Liver (tissue), 9 donors: Measurements from ENCODE around the gene PSMB11. TPM values are rescaled to one million over a fixed set of nuclear protein-coding genes. Genes with fewer than 3 reads are reported as not detected.
A peak's percentile ranks its signal among the peaks of the same experiment; 100 is the strongest.

Experiments used
- DNase-seq: peaks from one replicate; pipeline ENCODE4 v3.0.0-alpha.2; 2017; ENCODE audit warnings: low spot score
- H3K27ac ChIP-seq, 2 donors: one replicate each; pipeline ENCODE4 v1.7.0; 2013; ENCODE audit warnings: inconsistent platforms in 2 of 2, low read length in 2 of 2, control low read depth in 1 of 2, low read depth in 1 of 2, mild to moderate bottlenecking in 1 of 2
- H3K27me3 ChIP-seq, 4 donors: one replicate each; pipeline versions ENCODE4 v1.6.1 to v1.7.0; 2013; ENCODE audit warnings: low read length in 3 of 4, inconsistent platforms in 1 of 4, mild to moderate bottlenecking in 1 of 4, moderate library complexity in 1 of 4; ENCODE audit not compliant: control insufficient read depth in 4 of 4, insufficient read depth in 4 of 4
- H3K36me3 ChIP-seq, 4 donors: one replicate each; pipeline versions ENCODE4 v1.6.1 to v1.7.0; 2013; ENCODE audit warnings: low read length in 3 of 4, mild to moderate bottlenecking in 3 of 4, low read depth in 1 of 4, moderate library complexity in 1 of 4; ENCODE audit not compliant: control insufficient read depth in 4 of 4, insufficient read depth in 3 of 4
- H3K4me1 ChIP-seq, 4 donors: one replicate each; pipeline versions ENCODE4 v1.6.1 to v1.7.0; 2013; ENCODE audit warnings: low read length in 3 of 4, mild to moderate bottlenecking in 3 of 4, moderate library complexity in 1 of 4; ENCODE audit not compliant: control insufficient read depth in 4 of 4, insufficient read depth in 4 of 4
- H3K4me3 ChIP-seq, 3 donors: one replicate each; pipeline versions ENCODE4 v1.6.1 to v1.7.0; 2013; ENCODE audit warnings: low read length in 3 of 3, control low read depth in 1 of 3, low read depth in 1 of 3, mild to moderate bottlenecking in 1 of 3
- H3K9ac ChIP-seq, 2 donors: one replicate each; pipeline ENCODE4 v1.7.0; 2013; ENCODE audit warnings: low read length in 2 of 2, mild to moderate bottlenecking in 2 of 2, moderate library complexity in 2 of 2, control low read depth in 1 of 2, low read depth in 1 of 2
- H3K9me3 ChIP-seq, 4 donors: one replicate each; pipeline versions ENCODE4 v1.6.1 to v1.7.0; 2013; ENCODE audit warnings: low read length in 3 of 4; ENCODE audit not compliant: control insufficient read depth in 4 of 4
- EGR1 ChIP-seq, 2 donors: IDR thresholded peaks; 2 replicates each; pipeline ENCODE4 v1.6.1; 2016 to 2018; ENCODE audit warnings: antibody characterized with exemption in 2 of 2, low read depth in 2 of 2
- FOXA1 ChIP-seq: IDR thresholded peaks from 2 replicates; pipeline ENCODE4 v1.6.1; 2016; ENCODE audit warnings: antibody characterized with exemption
- FOXA2 ChIP-seq: IDR thresholded peaks from 2 replicates; pipeline ENCODE4 v1.6.1; 2016; ENCODE audit warnings: antibody characterized with exemption
- GABPA ChIP-seq, 2 donors: IDR thresholded peaks in 1 of 2; conservative IDR thresholded peaks in 1 of 2; 2 replicates each; pipeline ENCODE4 v1.6.1; 2016; ENCODE audit warnings: antibody characterized with exemption in 2 of 2, mild to moderate bottlenecking in 1 of 2, moderate library complexity in 1 of 2
- HNF4A ChIP-seq, 2 donors: conservative IDR thresholded peaks; 2 replicates each; pipeline ENCODE4 v1.6.1; 2016; ENCODE audit warnings: antibody characterized with exemption in 2 of 2, mild to moderate bottlenecking in 2 of 2
- HNF4G ChIP-seq: IDR thresholded peaks from 2 replicates; pipeline ENCODE4 v1.6.1; 2016; ENCODE audit warnings: antibody characterized with exemption
- JUND ChIP-seq, 2 donors: IDR thresholded peaks; 2 replicates each; pipeline ENCODE4 v1.6.1; 2016; ENCODE audit warnings: antibody characterized with exemption in 2 of 2
- NR2F2 ChIP-seq: IDR thresholded peaks from 2 replicates; pipeline ENCODE4 v1.6.1; 2016; ENCODE audit warnings: antibody characterized with exemption
- RAD21 ChIP-seq, 2 donors: IDR thresholded peaks; 2 replicates each; pipeline ENCODE4 v1.6.1; 2016; ENCODE audit warnings: antibody characterized with exemption in 2 of 2, mild to moderate bottlenecking in 2 of 2
- RXRA ChIP-seq, 2 donors: IDR thresholded peaks; 2 replicates each; pipeline ENCODE4 v1.6.1; 2017 to 2018; ENCODE audit warnings: antibody characterized with exemption in 2 of 2, mild to moderate bottlenecking in 1 of 2
- SP1 ChIP-seq: IDR thresholded peaks from 2 replicates; pipeline ENCODE4 v1.6.1; 2018; ENCODE audit warnings: antibody characterized with exemption, mild to moderate bottlenecking
- TAF1 ChIP-seq: conservative IDR thresholded peaks from 2 replicates; pipeline ENCODE4 v1.6.1; 2016; ENCODE audit warnings: antibody characterized with exemption, mild to moderate bottlenecking
- YY1 ChIP-seq: IDR thresholded peaks from 2 replicates; pipeline ENCODE4 v1.6.1; 2016; ENCODE audit warnings: antibody characterized with exemption, mild to moderate bottlenecking
- WGBS: extraction: QIAGEN DNeasy Blood & Tissue Kit; methylation state at CpG from one replicate; pipeline ENCODE4 v1.1.7; 2013; 5-methylcytosine and 5-hydroxymethylcytosine counted together
- polyA plus RNA-seq, 2 donors: library from polyadenylated mRNA; stranded (reverse) in 1 of 2; unstranded in 1 of 2; fragments of 200-250 nt in 1 of 2; fragments of >200 nt in 1 of 2; fragmentation: Nextera tagmentation in 1 of 2; extraction: Ambion mirVana in 1 of 2; gene quantifications; one replicate each; pipeline versions ENCODE4 v1.2.1 to v1.2.3, GENCODE V29; 2013 to 2015
- total RNA-seq, 2 donors: library from RNA; depleted of rRNA; stranded (reverse); fragments of >200 nt; gene quantifications; one replicate each; pipeline ENCODE4 v1.2.3, GENCODE V29; 2014
- TF ChIP-seq, protein P1 (sequence below): IDR thresholded peaks from 2 replicates; pipeline ENCODE4 v1.6.1; 2016; ENCODE audit warnings: antibody characterized with exemption, mild to moderate bottlenecking
- TF ChIP-seq, protein P2 (sequence below): IDR thresholded peaks from 2 replicates; pipeline ENCODE4 v1.6.1; 2016; ENCODE audit warnings: antibody characterized with exemption
- TF ChIP-seq, protein P3 (sequence below): IDR thresholded peaks from 2 replicates; pipeline ENCODE4 v1.6.1; 2016; ENCODE audit warnings: antibody characterized with exemption
- TF ChIP-seq, protein P4 (sequence below): IDR thresholded peaks from 2 replicates; pipeline ENCODE4 v1.6.1; 2016; ENCODE audit warnings: antibody characterized with exemption
- TF ChIP-seq, protein P5 (sequence below): fragments of 150-350 bp; IDR thresholded peaks from 2 replicates; pipeline ENCODE4 v1.5.1; 2017; ENCODE audit warnings: improper control_type of control experiment, low read depth, low read length; ENCODE audit not compliant: missing input control
- donor health status: healthy.
- donor health status: healthy.
- donor health status: healthy.
- donor health status: healthy.
- donor health status: healthy.

The PSMB11 gene
- total and polyA plus RNA-seq, 4 donors: not detected

DNA sequence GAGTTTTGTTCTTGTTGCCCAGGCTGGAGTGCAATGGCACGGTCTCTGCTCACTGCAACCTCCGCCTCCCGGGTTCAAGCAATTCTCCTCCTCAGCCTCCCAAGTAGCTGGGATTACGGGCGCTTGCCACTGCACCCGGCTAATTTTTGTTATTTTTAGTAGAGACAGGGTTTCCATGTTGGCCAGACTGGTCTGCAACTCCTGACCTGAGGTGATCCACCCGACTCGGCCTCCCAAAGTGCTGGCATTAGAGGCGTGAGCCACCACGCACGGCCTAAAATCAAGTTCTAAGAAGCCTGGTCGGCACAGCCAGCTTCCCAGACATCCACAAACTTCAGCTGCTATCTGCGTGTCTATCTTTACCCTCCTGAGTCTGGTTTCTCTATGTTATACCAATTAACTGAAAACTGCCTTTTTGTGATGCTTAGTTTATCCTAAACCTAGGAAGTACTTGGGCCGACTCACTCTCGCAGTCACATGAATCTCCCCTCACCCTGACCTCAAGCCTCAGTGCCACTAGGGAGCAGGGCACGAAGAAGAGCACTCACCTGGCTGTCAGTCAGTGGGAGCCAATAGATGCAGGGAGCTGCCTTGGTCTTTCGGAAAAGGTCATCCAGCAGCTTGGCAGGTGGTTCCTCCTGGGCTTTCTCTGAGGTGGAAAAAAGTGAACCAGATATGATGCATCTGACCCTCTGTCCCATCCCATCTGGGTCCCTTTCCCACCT is 18.7 kb downstream of the PSMB11 start:
- no peaks in the 10 kb centered on the region for H3K9me3 ChIP-seq
- TF ChIP-seq FOXA2 (no peak), RXRA (IDR thresholded peaks at IDR 0.05) (no peak), GABPA (IDR thresholded peaks at IDR 0.05 in 1 of 2, conservative IDR thresholded peaks at IDR 0.05 in 1 of 2) (no peak), TAF1 (no peak), SP1 (no peak), RAD21 (IDR thresholded peaks at IDR 0.05) (no peak), NR2F2 (no peak), FOXA1 (no peak)
- TF ChIP-seq, protein P1, sequence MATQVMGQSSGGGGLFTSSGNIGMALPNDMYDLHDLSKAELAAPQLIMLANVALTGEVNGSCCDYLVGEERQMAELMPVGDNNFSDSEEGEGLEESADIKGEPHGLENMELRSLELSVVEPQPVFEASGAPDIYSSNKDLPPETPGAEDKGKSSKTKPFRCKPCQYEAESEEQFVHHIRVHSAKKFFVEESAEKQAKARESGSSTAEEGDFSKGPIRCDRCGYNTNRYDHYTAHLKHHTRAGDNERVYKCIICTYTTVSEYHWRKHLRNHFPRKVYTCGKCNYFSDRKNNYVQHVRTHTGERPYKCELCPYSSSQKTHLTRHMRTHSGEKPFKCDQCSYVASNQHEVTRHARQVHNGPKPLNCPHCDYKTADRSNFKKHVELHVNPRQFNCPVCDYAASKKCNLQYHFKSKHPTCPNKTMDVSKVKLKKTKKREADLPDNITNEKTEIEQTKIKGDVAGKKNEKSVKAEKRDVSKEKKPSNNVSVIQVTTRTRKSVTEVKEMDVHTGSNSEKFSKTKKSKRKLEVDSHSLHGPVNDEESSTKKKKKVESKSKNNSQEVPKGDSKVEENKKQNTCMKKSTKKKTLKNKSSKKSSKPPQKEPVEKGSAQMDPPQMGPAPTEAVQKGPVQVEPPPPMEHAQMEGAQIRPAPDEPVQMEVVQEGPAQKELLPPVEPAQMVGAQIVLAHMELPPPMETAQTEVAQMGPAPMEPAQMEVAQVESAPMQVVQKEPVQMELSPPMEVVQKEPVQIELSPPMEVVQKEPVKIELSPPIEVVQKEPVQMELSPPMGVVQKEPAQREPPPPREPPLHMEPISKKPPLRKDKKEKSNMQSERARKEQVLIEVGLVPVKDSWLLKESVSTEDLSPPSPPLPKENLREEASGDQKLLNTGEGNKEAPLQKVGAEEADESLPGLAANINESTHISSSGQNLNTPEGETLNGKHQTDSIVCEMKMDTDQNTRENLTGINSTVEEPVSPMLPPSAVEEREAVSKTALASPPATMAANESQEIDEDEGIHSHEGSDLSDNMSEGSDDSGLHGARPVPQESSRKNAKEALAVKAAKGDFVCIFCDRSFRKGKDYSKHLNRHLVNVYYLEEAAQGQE: no peak
- TF ChIP-seq, protein P2, sequence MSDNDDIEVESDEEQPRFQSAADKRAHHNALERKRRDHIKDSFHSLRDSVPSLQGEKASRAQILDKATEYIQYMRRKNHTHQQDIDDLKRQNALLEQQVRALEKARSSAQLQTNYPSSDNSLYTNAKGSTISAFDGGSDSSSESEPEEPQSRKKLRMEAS: no peak
- TF ChIP-seq, protein P3, sequence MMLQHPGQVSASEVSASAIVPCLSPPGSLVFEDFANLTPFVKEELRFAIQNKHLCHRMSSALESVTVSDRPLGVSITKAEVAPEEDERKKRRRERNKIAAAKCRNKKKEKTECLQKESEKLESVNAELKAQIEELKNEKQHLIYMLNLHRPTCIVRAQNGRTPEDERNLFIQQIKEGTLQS: no peak
- TF ChIP-seq, protein P4, sequence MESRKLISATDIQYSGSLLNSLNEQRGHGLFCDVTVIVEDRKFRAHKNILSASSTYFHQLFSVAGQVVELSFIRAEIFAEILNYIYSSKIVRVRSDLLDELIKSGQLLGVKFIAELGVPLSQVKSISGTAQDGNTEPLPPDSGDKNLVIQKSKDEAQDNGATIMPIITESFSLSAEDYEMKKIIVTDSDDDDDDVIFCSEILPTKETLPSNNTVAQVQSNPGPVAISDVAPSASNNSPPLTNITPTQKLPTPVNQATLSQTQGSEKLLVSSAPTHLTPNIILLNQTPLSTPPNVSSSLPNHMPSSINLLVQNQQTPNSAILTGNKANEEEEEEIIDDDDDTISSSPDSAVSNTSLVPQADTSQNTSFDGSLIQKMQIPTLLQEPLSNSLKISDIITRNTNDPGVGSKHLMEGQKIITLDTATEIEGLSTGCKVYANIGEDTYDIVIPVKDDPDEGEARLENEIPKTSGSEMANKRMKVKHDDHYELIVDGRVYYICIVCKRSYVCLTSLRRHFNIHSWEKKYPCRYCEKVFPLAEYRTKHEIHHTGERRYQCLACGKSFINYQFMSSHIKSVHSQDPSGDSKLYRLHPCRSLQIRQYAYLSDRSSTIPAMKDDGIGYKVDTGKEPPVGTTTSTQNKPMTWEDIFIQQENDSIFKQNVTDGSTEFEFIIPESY: no peak
- no peak for DNase-seq
- H3K27ac ChIP-seq: no peak overlapping the region
- H3K36me3 ChIP-seq: peaks cover 20 to 56% (median 40%) of the 10 kb centered on the region in 4 donors
- no peak overlapping the region for H3K4me3 ChIP-seq
- WGBS: 94% methylated on average over 17 of the region's 17 CpGs
- no peak overlapping the region for H3K9ac ChIP-seq
- no peaks in the 10 kb centered on the region for H3K27me3 ChIP-seq
- peaks cover 4 to 17% (median 13%) of the 10 kb centered on the region in 4 donors for H3K4me1 ChIP-seq

DNA sequence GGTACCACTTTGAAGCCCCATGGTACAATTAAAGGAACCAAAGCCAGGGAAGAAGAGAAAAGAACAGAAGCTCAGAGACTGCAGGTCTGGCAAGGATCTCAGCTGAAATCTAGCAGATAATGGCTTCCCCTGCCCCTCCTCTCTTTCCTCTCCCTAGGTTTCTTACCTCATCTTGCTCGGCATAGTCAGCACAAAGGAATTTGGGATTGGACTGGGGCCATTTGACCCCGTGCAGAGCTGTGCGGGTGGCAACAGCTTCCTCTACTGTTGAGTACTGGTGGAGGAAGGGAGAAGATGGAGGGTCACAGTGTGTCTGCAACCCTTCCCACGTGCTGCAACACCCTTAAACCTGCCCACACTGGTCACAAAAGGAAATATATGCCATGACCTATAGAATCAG is 20.0 kb downstream of the PSMB11 start:
- Histone ChIP-seq H3K9me3 (no peaks in the 10 kb centered on the region), H3K36me3 (peaks cover 20 to 67% (median 48%) of the 10 kb centered on the region in 4 donors), H3K27ac (no peak overlapping the region), H3K27me3 (no peaks in the 10 kb centered on the region), H3K4me1 (peaks cover 4 to 11% (median 8%) of the 10 kb centered on the region in 4 donors), H3K4me3 (no peak overlapping the region), H3K9ac (no peak overlapping the region)
- WGBS: 40% methylated on average over 4 of the region's 4 CpGs
- DNase-seq: no peak
- TF ChIP-seq HNF4G: no peak
- no peak for TF ChIP-seq GABPA (IDR thresholded peaks at IDR 0.05 in 1 of 2, conservative IDR thresholded peaks at IDR 0.05 in 1 of 2)
- TF ChIP-seq, protein P2: no peak
- no peak for TF ChIP-seq FOXA1
- TF ChIP-seq, protein P5, sequence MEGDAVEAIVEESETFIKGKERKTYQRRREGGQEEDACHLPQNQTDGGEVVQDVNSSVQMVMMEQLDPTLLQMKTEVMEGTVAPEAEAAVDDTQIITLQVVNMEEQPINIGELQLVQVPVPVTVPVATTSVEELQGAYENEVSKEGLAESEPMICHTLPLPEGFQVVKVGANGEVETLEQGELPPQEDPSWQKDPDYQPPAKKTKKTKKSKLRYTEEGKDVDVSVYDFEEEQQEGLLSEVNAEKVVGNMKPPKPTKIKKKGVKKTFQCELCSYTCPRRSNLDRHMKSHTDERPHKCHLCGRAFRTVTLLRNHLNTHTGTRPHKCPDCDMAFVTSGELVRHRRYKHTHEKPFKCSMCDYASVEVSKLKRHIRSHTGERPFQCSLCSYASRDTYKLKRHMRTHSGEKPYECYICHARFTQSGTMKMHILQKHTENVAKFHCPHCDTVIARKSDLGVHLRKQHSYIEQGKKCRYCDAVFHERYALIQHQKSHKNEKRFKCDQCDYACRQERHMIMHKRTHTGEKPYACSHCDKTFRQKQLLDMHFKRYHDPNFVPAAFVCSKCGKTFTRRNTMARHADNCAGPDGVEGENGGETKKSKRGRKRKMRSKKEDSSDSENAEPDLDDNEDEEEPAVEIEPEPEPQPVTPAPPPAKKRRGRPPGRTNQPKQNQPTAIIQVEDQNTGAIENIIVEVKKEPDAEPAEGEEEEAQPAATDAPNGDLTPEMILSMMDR: no peak
- TF ChIP-seq YY1: peak; percentile 35
- TF ChIP-seq NR2F2: no peak
- no peak for TF ChIP-seq RXRA (IDR thresholded peaks at IDR 0.05)
- TF ChIP-seq HNF4A (conservative IDR thresholded peaks at IDR 0.05): peak in 1 of 2 donors; percentile 7
- TF ChIP-seq JUND (IDR thresholded peaks at IDR 0.05): peak in 1 of 2 donors; percentile 80
- no peak for TF ChIP-seq EGR1 (IDR thresholded peaks at IDR 0.05; ENCODE audit: low read depth in 2 of 2)
- TF ChIP-seq, protein P1: no peak
- TF ChIP-seq SP1: no peak
- no peak for TF ChIP-seq FOXA2
